ENCODE measurements around the gene C4orf46.
A peak's percentile ranks its signal among the peaks of the same experiment; 100 is the strongest.

DNA sequence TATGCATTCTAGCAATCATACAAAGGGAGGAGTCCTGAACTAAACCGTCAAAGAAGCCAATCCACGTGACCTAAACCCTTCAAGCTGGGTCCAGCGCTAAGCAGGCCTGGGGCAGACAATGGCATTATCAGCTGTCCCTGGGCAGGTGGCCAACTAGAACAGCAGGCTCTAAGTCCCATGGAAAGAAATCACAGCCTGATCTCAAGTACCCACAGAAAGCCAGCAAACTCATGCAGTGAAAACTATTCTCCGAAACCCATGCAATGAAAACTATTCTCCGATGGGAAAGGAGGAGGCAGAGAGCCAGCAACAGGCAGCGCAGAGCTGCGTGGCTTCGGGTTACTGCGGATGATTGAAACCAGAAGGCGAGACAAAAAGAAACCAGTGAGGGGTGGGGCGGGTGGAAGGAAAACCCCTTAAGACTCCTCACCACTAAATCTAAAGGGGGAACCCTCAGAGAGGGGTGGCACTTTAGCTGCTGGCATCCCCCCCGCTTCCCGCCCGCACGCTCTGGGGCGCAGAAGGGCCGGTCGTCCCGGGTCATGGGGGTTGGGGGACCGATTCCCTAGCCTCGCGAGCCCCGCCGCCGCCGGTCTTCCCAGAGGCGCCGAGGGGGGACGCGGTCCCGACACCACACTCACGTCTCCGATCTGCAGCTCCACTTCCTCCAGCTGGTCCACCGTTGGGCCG lies 567 bp downstream of the C4orf46 start:
- TF ChIP-seq, protein P1, sequence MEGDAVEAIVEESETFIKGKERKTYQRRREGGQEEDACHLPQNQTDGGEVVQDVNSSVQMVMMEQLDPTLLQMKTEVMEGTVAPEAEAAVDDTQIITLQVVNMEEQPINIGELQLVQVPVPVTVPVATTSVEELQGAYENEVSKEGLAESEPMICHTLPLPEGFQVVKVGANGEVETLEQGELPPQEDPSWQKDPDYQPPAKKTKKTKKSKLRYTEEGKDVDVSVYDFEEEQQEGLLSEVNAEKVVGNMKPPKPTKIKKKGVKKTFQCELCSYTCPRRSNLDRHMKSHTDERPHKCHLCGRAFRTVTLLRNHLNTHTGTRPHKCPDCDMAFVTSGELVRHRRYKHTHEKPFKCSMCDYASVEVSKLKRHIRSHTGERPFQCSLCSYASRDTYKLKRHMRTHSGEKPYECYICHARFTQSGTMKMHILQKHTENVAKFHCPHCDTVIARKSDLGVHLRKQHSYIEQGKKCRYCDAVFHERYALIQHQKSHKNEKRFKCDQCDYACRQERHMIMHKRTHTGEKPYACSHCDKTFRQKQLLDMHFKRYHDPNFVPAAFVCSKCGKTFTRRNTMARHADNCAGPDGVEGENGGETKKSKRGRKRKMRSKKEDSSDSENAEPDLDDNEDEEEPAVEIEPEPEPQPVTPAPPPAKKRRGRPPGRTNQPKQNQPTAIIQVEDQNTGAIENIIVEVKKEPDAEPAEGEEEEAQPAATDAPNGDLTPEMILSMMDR (IDR thresholded peaks at IDR 0.05) = no peak
- peak in 1 of 2 donors; percentile 23 for TF ChIP-seq POLR2A (IDR thresholded peaks at IDR 0.05)

Measured in adrenal gland (tissue), 5 donors.